Measurements from ENCODE around the gene OTOP3. TPM values are rescaled to one million over a fixed set of nuclear protein-coding genes. Genes with fewer than 3 reads are reported as not detected.

Gene OTOP3
- total and polyA plus RNA-seq, 10 donors: not detected

- peaks cover 5 to 100% (median 55%) of the 10 kb centered on the region in 7 donors for H3K27me3 ChIP-seq (replicated peaks in 1 of 7)
- H3K36me3 ChIP-seq: no peaks in the 10 kb centered on the region
- DNase-seq: no peak
- no peaks in the 10 kb centered on the region for H3K9me3 ChIP-seq
- H3K27ac ChIP-seq: no peak overlapping the region
- WGBS, 5 donors: 62 to 76% (median 70%) methylated on average over 39 to 67 of the region's 67 CpGs
- H3K4me1 ChIP-seq: peaks cover 15 to 37% (median 21%) of the 10 kb centered on the region in 6 donors
- intact Hi-C loops (cut with DNase I; ENCODE audit: low total_unique reads): no loop called here
- no peak for TF ChIP-seq POLR2A (IDR thresholded peaks at IDR 0.05)
- no peak for TF ChIP-seq CTCF (IDR thresholded peaks at IDR 0.05 in 8 of 11, conservative IDR thresholded peaks at IDR 0.05 in 3 of 11)
- no peak for TF ChIP-seq POLR2AphosphoS5 (IDR thresholded peaks at IDR 0.05)
- no peak overlapping the region for H3K4me3 ChIP-seq
These were observed 16.0 kb upstream of the OTOP3 start for GRCh38 chr17:74919440-74920305.

DNA sequence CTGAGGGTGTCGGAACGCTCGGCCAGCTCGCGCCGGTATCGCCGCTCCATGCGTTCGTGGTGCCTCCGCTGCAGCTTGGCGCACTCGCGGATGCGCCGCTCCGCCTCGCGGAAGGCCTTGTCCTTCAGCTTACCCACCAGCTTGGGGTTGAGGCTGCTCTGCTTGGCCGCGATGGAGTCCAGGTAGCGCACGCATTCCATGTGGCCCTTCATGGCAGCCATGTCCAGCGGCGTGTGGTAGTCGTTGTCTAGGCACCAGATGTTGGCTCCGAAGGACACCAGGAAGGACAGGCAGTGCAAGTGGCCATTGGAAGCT, 15.4 kb upstream of the OTOP3 start:
- no peaks in the 10 kb centered on the region for H3K36me3 ChIP-seq
- no peaks in the 10 kb centered on the region for H3K9me3 ChIP-seq
- WGBS, 5 donors: 80 to 88% (median 82%) methylated on average over 27 of the region's 27 CpGs
- TF ChIP-seq POLR2A (IDR thresholded peaks at IDR 0.05) (no peak), POLR2AphosphoS5 (IDR thresholded peaks at IDR 0.05) (no peak), CTCF (IDR thresholded peaks at IDR 0.05 in 8 of 11, conservative IDR thresholded peaks at IDR 0.05 in 3 of 11) (no peak)
- H3K27me3 ChIP-seq (replicated peaks in 1 of 7): peaks cover 5 to 100% (median 61%) of the 10 kb centered on the region in 7 donors
- no peak for DNase-seq
- no peak overlapping the region for H3K4me3 ChIP-seq
- H3K27ac ChIP-seq: no peak overlapping the region
- intact Hi-C loops (cut with DNase I; ENCODE audit: low total_unique reads): no loop called here
- H3K4me1 ChIP-seq: peaks cover 15 to 39% (median 24%) of the 10 kb centered on the region in 6 donors

- intact Hi-C loops (cut with DNase I; ENCODE audit: low total_unique reads): no loop called here
- no peak for DNase-seq
- 58 to 89% (median 65%) methylated on average over 6 of the region's 6 CpGs for WGBS, 5 donors
- Histone ChIP-seq H3K27me3 (replicated peaks in 1 of 7) (peaks cover 5 to 100% (median 64%) of the 10 kb centered on the region in 7 donors), H3K9me3 (no peaks in the 10 kb centered on the region), H3K27ac (no peak overlapping the region), H3K4me3 (no peak overlapping the region), H3K36me3 (no peaks in the 10 kb centered on the region), H3K4me1 (peaks cover 15 to 39% (median 24%) of the 10 kb centered on the region in 6 donors)
- TF ChIP-seq POLR2A (IDR thresholded peaks at IDR 0.05) (no peak), CTCF (IDR thresholded peaks at IDR 0.05 in 8 of 11, conservative IDR thresholded peaks at IDR 0.05 in 3 of 11) (no peak), POLR2AphosphoS5 (IDR thresholded peaks at IDR 0.05) (no peak)
These were observed 15.1 kb upstream of the OTOP3 start for GRCh38 chr17:74920642-74921025.

- Histone ChIP-seq H3K27me3 (replicated peaks in 1 of 7) (peaks cover 5 to 100% (median 70%) of the 10 kb centered on the region in 7 donors), H3K4me3 (no peak overlapping the region), H3K9me3 (no peaks in the 10 kb centered on the region), H3K27ac (no peak overlapping the region), H3K36me3 (no peaks in the 10 kb centered on the region), H3K4me1 (peaks cover 15 to 39% (median 24%) of the 10 kb centered on the region in 6 donors)
- WGBS, 5 donors: 70 to 77% (median 73%) methylated on average over 13 to 19 of the region's 19 CpGs
- no peak for DNase-seq
- intact Hi-C loops (cut with DNase I; ENCODE audit: low total_unique reads): no loop called here
- TF ChIP-seq CTCF (IDR thresholded peaks at IDR 0.05 in 8 of 11, conservative IDR thresholded peaks at IDR 0.05 in 3 of 11): no peak
- TF ChIP-seq POLR2AphosphoS5 (IDR thresholded peaks at IDR 0.05): no peak
These were observed 14.5 kb upstream of the OTOP3 start for GRCh38 chr17:74921026-74921681.
